NCI-H510A (cell line): ENCODE data around the gene ATP11A.
A peak's percentile ranks its signal among the peaks of the same experiment; 100 is the strongest.

ENCODE experiments used
- DNase-seq: peaks from one replicate; lab custom pipeline; 2025; lab: John Stamatoyannopoulos, UW

ATP11A gene

DNA sequence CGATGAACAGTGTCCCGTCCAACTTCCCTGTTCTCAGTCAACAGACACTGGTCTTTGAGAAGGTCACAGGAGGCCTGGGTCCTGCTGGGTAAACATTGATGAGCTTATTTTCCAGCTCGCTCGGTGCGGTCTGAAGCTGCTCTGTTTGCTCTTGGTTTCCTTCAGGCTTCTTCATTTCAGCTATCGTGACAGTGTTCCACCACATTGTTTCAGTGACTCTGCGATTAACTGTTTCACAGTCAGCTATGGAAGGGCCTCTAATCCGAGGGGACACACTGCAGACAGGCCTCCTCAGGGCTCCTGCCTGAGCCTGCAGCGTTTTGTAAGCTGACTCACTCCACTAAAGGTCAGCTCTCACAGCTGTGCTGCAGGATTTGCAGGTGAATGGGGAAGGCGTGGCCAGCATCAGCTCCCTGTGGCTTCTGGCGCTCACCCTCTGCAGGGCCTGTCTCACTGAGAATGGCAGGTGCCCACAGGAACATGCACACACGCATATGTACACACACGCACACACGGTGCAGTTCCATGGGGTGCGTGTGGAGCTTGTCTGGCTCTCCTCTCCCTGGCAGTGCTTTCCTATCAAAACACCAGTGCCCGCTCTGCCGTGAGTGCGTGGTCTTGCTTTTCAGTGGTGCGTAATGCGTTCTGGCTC, 216.3 kb downstream of the ATP11A start:
- DNase-seq, result peak; percentile 77

GRCh38 chr13:112907286-112907685, 217.4 kb downstream of the ATP11A start:
- no peak for DNase-seq

DNA sequence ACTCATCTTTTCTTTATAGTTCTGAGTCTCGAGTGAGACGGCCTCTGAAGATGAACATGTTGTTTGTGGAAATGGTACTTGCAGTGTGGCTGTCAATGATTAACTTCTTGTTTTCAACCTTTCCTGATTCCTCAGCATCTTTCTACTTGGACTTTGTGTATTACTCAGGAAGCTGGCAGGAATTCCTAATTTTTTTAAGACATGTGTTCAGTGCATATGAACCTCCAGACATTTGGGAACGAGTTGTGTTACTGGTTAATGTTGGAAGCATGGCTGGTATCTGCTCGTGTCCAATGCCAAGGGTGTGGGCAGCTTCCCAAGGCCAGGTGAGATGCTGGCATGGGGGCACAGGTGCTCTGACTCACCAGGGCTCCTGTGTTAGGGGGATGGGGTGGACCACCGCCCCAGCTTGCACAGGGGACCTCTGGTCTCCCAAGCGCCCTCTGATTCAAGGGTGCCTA, 218.1 kb downstream of the ATP11A start:
- DNase-seq, result no peak

DNA sequence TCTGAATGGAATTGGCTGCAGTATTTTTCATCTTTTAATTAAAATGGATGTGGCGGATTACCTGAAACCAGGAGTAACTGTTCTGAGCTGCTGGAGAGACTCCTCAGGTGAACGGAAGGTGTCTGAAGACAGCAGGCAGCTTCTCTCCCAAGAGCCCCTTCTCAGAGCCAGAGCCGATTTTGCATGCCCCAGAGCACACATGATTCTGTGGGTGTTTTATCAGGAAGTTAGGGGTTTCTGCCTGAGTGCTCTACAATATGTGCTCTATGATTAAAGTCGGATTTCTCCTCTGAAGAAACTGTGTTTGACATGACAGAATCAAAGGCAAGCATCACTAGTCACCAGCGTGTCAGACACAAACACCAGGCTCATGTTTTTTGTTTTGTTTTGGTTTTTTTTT, 218.5 kb downstream of the ATP11A start:
- no peak for DNase-seq

DNA sequence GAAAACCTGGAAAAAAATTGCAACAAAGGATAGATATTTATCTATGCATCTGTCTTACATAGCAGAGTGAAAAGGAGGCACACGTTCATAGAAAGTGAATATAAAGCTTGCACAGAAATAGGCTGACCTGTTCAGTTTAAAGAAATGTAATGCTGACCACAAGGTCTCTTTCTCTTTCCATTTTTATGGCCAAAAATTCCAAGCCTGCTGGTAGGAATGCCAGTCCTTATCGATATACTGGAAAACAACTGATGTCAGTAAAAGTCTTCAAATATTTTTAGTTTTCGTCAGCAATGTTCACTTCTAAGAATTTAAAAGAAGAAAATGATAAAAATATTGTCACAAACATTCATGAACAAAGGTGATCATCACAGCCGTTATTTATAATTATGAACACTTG, 220.2 kb downstream of the ATP11A start:
- DNase-seq, result no peak

DNA sequence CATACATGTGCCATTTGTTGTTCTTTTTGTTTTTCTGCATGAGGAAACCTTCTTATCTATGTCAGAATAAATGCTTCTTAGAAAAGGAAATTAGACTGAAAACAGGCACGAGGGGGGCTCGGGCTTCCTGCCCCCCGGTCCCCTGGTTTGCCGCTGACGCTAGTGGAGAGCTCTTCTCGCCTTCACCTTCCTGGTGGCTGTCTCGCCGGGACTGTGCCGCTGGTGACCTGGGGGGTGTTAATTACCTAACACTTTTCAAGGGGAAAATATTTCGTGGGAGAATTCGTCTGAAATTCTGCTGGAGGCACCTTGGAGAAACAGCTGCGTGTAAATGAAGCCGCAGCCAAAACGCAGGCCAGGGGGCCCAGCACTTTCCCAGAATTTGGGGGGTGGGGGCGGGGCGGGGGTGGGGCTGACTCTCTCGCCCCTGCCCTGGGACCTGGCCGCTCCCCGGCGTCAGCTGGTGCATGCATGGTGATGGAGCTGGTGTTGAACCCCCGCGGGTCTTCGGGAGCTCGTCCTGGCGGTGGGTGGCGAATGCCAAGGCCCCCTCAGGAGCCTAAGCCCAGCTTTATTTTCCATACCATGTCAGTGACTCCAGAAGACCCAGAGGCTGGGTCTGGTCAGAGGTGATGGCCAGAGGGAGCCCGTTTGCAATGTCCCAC, 220.9 kb downstream of the ATP11A start:
- DNase-seq, result no peak

DNA sequence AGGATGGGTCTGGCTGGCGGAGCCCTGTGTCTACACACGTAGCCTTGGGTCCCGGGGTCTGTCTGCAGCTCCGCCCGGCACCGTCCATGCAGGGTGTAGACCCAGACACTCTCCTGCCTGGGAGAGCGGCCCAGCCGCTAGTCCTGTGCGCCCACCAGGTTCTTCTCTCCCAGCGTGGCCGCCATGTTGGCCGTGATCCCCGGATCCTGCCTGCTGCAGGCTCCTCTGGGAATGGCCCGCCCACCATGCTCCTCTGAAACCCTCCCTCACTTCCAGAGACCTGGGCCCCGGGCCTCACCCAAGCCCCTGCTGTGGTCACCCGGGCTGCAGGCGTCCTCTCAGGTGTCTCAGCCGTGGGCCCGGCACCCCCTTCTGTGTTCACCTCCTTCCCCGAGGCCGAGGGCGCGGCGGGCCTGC, 221.5 kb downstream of the ATP11A start:
- DNase-seq, result no peak

- no peak for DNase-seq
Measured at GRCh38 chr13:112911883-112912282, 222.0 kb downstream of the ATP11A start.

GRCh38 chr13:112912726-112913440, 223.0 kb downstream of the ATP11A start:
- no peak for DNase-seq

DNA sequence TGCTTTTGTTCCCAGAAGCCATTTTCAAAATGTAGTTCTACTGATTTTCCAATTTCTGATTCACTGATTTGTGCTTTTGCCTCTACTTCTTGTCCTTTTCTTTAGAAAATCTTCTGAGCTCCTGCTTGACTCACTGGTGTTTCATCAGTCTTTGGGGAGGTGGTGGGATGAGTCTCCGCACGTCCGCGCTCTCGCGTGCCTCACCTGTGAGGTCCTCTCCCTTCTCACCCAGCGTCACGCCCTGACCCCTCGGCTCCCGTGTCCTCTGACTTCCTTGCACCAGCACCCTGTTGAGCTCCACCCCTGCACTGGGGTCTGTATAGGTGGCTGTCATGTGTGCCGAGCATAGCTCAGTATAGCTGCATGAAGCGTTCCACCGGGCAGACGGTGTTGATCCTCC, 226.5 kb downstream of the ATP11A start:
- no peak for DNase-seq

DNA sequence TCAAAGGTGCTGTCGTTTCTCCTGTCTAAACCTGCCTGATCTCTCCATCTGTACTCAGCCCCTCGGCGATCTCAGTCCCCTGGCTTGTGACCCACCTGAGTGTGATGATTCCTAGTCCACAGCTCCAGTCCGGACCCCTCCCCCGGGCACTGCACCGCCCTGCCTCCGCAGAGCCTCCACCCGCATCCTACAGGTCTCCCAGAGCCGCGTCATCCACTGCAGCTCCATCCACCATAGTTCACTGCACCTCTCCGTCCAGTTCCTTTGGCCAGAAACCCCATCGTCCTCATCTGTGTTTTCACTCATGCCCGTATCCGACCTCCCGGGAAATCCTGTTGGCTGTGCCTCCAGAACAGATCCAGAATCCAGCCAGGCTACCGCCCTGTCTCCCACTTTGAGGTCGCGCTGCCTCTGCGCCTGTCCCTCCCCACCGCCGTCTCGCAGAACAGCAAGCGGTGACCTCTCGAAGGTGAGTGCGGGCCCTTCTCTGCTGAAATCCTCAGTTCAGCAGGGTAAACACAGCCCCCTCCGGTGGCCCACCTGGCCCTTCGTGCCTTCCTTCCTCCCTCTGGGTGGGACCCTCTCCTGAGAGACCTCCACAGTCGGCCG, 227.3 kb downstream of the ATP11A start:
- no peak for DNase-seq

DNA sequence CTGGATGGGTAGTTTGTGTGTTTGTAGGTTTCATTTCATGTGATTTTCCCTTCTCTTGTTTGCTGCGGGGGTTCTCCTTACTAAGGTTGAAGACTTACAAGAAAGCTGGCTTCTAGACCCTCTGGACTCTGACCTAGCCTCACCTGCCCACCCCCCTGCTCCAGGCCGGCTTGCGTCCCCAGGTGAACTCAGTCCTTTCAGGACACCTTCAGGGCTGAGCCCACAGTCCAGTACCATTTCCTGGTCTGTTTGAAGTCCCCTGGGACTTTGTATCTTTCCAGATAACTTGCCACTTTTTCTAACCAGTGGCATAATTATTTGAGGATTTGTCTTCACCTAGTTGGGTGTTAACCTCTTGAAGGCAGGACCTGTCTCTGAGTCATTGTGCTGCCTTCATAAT, 227.9 kb downstream of the ATP11A start:
- no peak for DNase-seq

- DNase-seq, result no peak
Measured at GRCh38 chr13:112918266-112918665, 228.4 kb downstream of the ATP11A start.

DNA sequence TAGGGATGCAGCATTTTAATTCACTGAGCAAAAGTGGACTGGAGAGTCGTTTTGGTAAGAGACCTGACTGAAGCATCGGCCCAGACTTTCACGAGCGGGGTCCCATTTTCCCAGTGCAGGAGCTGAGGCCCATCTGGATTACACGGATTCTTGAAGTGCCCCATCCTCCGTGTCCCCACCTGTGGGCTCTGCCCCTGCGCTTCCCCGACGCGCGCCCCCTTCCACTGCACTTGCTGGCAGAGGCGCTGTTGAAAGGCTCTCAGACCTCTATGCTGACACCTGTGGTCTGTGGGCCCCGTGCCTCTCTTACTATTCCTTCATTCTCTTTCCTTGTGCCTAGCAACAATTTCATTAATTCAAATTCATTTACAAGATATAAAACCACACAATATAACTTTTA, 228.9 kb downstream of the ATP11A start:
- DNase-seq, result no peak

DNA sequence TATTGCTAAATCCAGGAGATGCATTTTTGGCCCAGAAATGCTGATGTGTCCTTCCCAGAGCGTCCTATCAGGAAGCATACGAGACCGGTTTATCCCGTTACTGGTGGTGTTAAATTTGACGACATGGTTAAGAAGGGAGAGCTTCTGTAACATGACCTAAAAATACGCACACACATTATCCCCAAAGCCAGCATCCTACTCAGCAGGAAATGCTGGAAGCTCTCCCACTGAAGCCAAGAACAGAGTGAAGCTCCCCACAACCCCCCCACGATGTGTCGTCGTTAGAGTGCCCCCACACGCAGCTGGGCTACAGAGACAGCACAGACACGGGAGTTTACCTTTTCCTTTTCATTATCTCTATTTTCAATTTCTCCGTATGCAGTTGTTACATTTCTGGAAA, 234.1 kb downstream of the ATP11A start:
- DNase-seq, result no peak

DNA sequence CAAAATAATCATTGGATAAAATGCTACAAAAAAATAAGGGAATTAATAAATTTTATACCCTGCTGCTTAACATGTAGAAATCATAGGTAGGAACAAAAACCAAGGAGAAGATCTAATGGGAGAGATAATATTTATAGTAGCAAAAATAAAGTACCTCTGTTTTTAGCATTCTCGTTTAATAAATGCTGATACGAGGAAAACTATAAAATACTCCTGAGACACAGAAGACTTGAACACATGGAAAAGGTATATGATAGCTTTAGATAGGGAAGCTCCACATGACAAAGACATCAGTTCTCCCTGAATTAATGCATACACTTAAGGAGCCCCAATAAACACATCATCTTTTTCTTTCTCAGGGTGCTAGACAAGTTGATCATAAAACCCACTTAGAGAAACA, 234.5 kb downstream of the ATP11A start:
- no peak for DNase-seq

GRCh38 chr13:112926003-112926402, 236.2 kb downstream of the ATP11A start:
- no peak for DNase-seq

GRCh38 chr13:112926993-112927392, 237.2 kb downstream of the ATP11A start:
- no peak for DNase-seq

DNA sequence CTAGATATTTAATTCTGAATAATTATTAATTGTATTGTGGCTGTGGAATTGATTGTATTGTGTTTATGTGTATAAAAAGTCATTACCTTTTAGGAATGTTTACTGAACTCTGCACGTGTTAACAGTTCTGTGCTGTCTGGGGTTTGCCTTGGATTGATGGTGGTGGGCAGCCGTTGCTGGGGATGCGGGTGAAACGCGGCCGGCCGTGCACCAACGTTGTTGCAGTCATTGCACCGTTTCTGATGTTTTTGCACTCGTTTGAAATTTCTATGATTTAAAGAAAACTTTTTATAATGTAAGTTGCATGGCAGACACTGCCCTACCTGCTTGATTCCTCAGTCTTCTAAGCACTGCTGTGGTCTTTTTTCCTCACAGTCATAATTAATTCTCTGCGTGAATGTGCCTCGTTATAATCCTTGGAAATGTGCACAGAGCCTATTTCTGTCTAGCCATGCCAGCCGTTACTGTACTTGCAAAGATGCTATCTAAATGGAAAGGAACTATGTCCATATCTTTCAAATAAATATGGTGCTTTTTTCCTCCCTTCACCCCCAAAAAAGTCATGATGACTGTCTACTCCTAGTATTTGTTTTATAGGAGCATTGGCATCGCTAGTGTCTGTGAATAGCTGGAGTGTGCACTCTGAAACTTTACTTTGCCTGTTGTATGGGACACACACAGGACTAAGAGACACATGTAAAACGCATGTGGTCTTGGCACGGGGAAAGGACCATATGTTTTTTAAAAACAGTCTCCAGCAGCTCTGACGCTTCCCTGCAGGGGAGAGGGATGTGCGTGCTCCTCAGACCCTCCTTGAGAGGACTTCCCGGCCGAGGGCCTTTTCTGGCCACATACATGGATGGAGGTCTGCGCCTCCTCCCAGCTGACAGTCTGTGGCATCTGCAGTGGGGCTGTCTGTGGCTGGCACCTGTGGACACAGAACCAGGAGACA, 238.5 kb downstream of the ATP11A start:
- DNase-seq, result no peak

DNA sequence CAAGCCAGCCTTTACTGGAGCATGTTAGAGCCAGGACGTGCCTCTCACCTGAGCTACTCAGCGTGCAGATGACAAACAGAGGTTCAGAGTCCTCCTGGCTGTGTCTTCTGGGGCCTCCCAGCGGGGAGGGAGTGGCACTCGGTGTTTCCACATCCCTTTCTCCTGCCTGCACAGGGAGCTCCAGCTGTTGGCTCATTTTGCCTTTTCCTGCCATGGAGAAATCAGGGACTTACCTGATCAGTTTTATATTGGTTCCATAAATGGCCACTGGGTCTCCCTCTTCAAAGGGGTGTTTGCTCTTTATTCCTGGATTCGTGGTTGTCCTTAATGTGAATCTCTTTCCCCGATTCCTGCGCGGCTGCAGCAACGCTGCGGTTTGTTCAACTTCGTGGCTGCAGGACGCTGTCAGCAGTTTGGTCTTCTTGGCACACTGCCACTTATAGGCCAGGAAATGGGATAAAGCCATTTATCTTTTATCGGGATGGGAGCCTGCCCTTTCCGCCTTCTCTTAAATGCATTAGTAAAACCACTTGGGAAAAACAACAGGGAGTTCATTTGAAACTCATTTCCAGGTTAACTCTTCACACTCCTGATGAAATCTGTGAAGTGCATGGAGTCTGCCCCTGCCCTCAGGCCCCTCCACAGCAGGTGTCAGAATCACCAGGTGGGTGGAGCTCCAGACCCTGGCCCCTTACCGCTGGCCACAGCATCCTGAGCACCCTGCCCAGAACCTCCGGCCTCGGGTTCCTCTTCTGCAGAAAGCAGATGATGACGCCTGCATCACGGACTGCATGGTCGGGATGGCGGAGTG, 239.3 kb downstream of the ATP11A start:
- peak; percentile 59 for DNase-seq

- no peak for DNase-seq
Measured at GRCh38 chr13:112929783-112930055, 239.9 kb downstream of the ATP11A start.
